HG02610 (cell line): ENCODE data around the gene GABRD.

Experiments used
- ATAC-seq: cut with Tn5 transposase; IDR thresholded peaks from one replicate; pipeline ENCODE4 v1.9.1; 2021; ENCODE audit warnings: mild to moderate bottlenecking, moderate library complexity; ENCODE audit not compliant: unreplicated experiment

The GABRD gene

GRCh38 chr1:2016123-2016522 lies 3.0 kb upstream of the GABRD start:
- no peak for ATAC-seq

GRCh38 chr1:2018217-2019171 lies 651 bp upstream of the GABRD start:
- ATAC-seq, result no peak

- no peak for ATAC-seq
Measured at GRCh38 chr1:2019571-2020309, 595 bp downstream of the GABRD start.

- no peak for ATAC-seq
Measured at GRCh38 chr1:2020310-2020655, 1.1 kb downstream of the GABRD start.

GRCh38 chr1:2021550-2021949 lies 2.4 kb downstream of the GABRD start:
- no peak for ATAC-seq

- ATAC-seq, result no peak
Measured at GRCh38 chr1:2022063-2022770, 3.1 kb downstream of the GABRD start.

GRCh38 chr1:2023187-2023586 lies 4.0 kb downstream of the GABRD start:
- ATAC-seq, result no peak

- ATAC-seq, result no peak
Measured at GRCh38 chr1:2024451-2024850, 5.3 kb downstream of the GABRD start.

- no peak for ATAC-seq
Measured at GRCh38 chr1:2024887-2025286, 5.7 kb downstream of the GABRD start.

GRCh38 chr1:2025491-2025981 lies 6.4 kb downstream of the GABRD start:
- ATAC-seq, result no peak

GRCh38 chr1:2027961-2028583 lies 8.9 kb downstream of the GABRD start:
- ATAC-seq, result no peak

- ATAC-seq, result no peak
Measured at GRCh38 chr1:2028870-2029560, 9.9 kb downstream of the GABRD start.

GRCh38 chr1:2029561-2029960 lies 10.4 kb downstream of the GABRD start:
- ATAC-seq, result no peak

- no peak for ATAC-seq
Measured at GRCh38 chr1:2030076-2030871, 11.1 kb downstream of the GABRD start.

- no peak for ATAC-seq
Measured at GRCh38 chr1:2031546-2032540, 12.7 kb downstream of the GABRD start.

- ATAC-seq, result no peak
Measured at GRCh38 chr1:2032737-2033136, 13.6 kb downstream of the GABRD start.

- no peak for ATAC-seq
Measured at GRCh38 chr1:2033165-2033564, 14.0 kb downstream of the GABRD start.

GRCh38 chr1:2036287-2036686 lies 17.1 kb downstream of the GABRD start:
- no peak for ATAC-seq
